Activated T-cell treated with anti-CD3 and anti-CD28 coated beads for 48 hours (primary cell): ENCODE measurements around the gene MRPL47.

Experiments used
- DNase-seq: peaks from one replicate; pipeline ENCODE4 v3.0.0-alpha.2; 2020; ENCODE audit warnings: low read depth

The MRPL47 gene

DNA sequence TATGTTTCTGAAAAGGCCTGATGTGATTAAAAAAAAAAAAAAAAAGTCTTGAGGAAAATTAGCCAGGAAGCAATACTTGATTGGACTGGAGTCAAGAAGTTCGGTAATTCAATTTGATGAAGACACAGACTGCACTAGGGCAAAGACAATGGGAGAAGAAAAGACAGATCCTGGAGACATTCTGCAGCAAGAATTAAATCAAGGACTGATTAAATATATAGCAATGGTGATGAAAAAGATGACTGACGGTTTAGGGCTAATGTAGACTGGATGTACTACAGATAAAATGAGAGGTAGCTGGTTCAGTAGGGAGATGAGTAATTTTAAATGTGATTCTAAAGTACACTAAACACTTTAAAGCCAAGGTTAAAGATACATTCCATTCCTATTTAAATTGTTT lies 13.8 kb downstream of the MRPL47 start:
- no peak for DNase-seq

DNA sequence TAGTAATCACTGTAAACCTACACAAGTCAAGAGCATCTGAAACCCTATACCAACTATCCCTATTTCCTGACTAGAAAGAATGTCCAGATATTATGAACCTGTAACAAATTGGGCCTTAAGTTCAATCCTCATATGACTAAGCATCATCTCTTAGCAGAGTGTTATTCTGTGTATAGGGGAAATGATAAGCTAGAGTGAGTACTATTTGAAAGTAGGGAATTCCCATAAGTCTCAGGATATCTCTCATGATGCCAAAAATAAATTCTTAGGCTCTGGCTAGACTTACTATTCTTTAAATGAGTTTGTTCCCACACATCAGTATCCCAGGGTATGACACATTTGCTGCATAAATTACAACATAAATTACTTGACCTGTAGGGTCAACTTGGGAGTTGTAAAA lies 15.3 kb downstream of the MRPL47 start:
- no peak for DNase-seq

DNA sequence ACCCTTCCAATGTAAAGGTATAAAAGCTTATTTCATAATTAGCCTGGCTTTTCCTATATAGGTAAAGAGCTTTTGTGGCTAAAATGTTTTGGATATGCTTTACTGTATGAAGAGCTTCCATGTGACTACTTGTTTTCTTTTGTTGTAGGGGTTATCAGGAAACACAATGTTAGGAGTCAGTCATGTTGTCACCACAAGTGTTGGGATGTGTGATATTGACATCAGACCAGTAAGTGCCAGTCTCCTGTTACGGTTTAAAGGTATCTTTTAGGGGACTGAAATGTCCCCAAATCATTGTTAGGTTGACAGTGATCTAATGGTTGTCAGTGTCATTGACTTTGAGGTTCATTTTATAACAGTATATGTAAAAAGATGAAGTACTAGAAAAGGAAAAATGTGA lies 23.4 kb downstream of the MRPL47 start:
- DNase-seq: no peak

DNA sequence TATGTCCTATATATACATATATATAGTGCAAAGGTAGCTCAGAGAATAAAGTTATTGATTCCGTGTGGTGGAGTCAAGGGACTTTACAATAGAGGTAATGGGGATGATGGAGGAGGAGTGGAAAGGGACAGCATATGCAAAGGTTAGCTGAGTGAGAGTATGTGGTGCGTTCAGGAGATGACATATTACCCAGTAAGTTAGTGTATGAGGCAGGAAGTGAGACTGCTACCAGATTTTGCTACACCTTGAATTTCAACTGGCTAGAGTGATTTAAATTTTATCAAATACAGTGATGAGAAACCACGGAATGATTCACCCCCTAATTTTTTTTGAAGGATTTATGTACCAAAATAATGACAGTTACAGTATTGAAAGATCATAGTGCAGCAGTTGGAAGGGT lies 38.9 kb downstream of the MRPL47 start:
- no peak for DNase-seq

DNA sequence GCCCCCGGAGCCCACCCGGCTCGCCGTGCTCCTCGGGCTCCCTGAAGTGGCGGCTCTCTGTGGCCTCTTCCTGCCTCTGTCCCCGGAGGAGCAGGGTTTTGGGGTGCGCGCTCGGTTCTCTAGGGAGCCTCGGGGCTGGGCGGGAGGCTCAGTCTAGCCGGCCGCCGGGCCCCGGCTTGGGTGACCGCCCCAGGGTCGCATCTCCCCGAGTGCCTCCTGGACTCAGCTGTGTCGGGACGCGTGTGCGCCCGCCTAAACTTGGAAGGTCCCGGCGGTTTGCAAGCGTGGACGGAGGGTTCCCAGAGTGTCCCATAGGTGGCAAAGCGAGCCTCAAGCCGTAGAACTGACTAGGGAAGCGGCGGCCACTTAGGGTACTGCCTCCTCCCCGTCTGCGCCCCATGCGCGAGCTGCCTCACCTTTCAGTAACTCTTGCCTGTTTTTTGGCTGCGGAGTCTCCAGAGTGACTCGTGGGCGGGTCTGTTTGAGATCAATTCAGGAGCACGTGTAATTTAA lies 41.1 kb downstream of the MRPL47 start:
- DNase-seq: peak; percentile 72

DNA sequence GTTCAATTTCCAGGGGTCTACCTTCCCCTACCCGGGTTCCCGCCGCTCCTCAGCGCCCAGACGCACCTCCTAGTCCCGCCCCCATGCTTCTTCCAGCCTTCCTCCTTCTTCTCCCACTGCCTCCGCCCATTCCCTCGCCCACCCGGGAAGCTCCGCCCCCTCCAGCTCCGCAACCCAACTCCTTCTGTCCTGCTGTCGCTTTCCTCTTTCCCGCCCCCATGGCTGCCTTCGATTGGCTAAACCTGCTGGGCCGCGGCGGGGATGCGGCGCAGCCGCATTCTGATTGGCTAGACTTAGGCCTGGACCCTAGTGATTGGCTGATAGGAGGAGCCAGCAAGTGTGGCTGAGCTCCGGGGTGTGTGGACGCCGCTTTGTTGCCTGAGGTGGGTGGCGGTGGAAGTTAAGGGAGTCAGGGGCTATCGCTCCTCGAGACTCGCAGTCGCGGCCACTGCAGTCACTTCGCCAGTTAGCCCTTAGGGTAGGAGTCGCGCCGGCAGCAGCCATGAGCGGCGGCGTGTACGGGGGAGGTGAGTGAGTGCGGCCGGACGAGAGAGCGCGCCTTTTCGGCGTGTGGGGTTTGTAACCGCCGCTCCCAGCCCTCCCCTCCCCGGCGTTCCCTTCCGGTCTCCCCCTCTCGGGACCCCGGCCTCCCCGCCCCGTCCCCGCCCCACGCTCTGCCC lies 41.7 kb downstream of the MRPL47 start, which contains the start of gene ACTL6A:
ACTL6A (plus strand) TSS at position 336 of the 680 bp plus-strand sequence; CDS start at position 503, 167 bp downstream.
- DNase-seq: peak; percentile 99

DNA sequence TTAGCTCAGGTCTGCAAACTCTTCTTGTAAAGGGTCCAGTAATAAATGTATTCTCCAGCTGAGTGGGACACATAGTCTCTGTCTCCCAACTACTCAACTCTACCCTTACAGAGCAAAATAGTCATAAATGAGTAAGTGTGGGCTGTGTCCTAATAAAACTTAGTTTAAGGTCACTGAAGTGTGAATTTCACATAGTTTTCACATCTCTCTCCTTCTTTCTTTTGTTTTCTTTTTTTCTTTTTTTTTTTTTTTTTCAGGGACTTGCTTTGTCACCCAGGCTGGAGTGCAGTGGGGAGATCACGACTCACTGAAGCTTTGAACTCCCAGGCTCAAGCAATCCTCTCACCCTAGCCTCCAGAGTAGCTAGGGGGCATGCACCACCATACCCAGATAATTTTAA lies 43.6 kb downstream of the MRPL47 start:
- DNase-seq: no peak

DNA sequence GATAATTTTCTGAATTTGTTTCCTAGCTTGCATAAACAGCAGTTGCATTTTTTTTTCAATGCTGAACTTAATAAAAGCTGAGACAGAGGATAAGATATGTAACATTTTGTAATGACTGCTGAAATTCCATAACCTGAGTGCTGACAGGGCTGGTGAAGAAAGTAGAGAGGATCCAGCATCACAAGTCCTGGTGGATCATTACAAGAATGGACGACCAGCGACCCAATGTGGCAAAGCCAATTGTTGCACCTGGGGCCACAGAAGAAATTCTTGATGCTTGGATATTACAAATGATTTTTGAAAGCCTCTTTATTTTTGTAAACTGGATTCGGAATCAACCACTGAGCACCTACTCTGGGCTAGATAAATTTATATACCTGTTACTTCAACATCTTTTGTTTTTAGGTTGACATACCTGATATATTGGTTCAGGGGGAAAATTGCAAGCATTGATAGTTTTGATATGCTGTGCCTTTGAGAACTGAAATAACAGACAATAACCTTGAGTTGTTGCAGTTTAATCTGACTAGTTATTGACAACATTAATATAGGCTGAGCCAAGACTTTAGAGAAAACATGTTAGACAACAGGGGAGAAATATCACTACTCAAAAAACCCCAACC lies 45.6 kb downstream of the MRPL47 start:
- DNase-seq: peak; percentile 18

DNA sequence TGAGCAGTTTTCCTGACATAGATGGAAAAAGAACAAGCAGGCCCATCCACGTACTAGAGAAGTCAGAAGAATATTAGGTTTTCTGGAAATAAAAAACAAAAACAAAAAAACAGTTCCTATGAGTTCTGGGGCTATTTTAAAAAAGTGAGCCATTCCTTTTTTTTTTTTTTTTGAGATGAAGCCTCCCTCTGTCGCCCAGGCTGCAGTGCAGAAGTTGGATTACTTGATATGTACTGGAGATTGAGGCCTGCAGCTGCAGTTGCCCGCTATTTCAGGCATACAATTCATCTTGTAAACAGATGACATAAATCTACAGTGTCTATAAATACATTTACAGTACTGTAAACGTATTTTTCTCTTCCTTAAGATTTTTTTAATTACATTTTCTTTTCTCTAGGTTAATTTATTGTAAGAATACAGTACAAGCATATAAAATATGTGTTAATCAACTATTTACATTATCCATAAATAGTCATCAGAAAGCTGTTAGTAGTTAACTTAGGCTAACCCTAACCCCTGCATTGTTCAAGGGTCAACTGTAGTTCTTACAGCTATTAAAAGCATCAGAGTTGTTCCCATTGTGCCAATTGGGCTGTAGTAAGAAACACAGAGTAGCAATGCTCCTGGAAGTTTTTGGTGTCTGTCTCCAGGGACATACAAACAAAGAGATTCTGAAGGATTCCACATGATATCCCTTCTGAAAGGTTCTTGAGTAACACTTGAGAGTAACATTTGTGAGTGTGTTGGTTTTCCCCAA lies 52.9 kb downstream of the MRPL47 start:
- DNase-seq: no peak

DNA sequence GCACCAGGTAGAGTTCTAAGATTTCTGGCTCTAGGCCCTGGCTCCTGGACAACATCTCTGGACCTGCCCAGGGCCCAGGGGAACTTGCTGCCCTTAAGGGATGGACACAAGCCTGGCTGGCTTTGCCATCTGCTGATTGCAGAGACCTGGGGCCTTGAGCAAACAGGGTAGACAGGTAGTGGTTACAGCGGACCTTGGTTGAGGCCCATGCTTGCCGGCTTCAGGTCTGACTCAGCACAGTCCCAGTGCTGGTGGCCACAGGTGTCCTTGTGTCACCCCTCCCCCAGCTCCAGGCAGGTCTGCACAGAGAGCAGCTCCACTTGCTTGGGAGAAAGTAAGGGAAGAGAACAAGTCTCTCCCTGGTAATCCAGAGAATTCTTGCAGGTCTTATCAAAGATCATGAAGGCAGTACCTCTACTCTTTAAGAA lies 57.6 kb downstream of the MRPL47 start:
- no peak for DNase-seq

DNA sequence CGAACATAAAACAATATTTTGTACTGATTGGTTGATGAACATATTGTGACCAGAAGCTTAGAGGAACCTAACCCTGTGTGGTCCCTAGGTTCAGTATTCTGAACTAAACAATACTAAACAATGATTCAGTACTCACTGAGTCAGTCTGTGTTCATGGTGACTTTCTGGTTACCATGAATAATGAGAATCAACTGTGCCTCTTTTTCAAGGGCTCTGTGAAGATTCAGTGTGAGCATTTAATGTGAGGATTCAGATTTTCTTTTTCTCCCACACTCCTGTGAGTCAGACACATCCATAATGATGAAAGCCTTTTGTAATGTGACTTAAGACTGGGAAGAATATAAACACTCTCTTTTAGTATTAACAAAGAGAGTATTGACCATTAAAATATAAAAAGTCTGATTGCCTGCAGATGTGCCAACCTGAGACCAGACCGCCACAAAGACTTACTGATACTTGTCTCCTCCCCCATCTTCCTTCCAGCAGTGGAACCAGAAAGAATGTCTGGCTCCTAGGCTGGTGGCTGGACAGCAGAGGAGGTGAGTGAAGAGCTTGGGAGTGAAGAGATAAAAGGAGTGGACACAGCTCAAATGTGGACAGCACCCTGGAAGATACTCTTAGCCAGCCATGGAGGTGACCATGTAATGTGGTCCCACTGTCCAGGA lies 59.3 kb downstream of the MRPL47 start:
- no peak for DNase-seq

DNA sequence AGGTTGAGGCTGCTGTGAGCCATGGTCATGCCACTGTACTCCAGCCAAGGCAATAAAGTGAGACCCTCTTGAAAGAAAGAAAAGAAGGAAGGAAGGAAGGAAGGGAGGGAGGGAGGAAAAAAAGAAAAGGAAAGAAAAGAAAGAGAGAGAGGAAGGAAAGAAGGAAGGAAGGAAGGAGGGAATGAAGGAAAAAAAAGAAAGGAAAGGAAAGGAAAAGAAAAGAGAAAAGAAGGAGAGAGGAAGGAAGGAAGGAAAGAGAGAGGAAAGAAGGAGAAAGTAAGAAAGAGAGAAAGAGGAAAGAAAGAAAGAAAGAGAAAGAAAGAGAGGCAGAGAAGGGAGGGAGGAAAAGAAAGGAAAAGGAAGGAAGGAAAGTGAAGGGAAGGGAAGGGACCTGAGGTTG lies 62.1 kb downstream of the MRPL47 start:
- no peak for DNase-seq

DNA sequence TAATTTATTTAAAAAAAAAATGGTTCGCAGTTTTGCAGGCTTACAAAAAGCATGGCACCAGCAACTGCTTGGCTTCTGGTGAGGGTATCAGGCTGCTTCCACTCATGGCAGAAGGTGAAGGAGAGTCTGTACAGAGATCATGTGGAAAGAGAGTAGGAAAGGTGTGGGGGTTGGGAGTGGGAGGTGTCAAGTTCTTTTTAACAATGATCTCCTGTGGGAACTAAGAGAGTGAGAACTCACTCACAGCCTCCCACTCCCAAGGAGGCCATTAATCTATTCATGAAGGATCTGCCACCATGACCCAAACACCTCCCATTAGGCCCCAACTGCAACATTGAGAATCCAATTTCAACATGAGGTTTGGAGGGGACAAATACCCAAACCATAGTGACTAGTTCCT lies 62.8 kb downstream of the MRPL47 start:
- DNase-seq: no peak

DNA sequence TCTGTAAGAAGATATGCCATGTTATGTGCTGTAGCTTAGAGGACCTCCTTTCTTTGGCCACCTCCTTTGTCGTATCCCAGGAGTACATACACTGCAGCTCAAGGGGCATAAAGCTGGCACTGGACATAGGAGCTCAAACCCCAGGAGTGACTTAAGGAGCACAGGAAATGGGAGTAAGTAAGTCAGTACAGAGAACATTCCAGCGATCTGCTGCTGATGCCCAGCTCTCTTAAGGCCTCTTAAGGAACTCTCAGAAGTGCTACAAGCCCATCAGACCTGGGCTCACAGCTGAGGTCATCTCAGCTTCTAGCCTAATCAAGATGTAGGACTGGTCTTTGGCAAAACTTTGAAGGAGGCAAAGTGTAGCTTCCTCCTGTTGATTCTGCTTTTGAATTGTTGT lies 63.3 kb downstream of the MRPL47 start:
- DNase-seq: no peak
